Mesendoderm (in vitro differentiated cells): ENCODE results near the gene PARP14.
"Not testable (repeated sequence)": the region's sequence is repeated elsewhere in the genome, so short reads cannot be mapped to it uniquely, and the experiment has no call there.

Experiments used
- DNase-seq: peaks from one replicate; pipeline ENCODE4 v3.0.0; 2013
- H2AK5ac ChIP-seq: 2 replicates; pipeline ENCODE4 v1.6.1; 2013; ENCODE audit warnings: low read length, inconsistent platforms
- H2BK120ac ChIP-seq: 2 replicates; pipeline ENCODE4 v1.6.1; 2013; ENCODE audit warnings: low read depth, mild to moderate bottlenecking, low read length, moderate library complexity, mixed read lengths
- H2BK15ac ChIP-seq: replicated peaks from 2 replicates; pipeline ENCODE4 v1.6.1; 2013; ENCODE audit warnings: low read depth, mild to moderate bottlenecking, moderate library complexity
- H2BK5ac ChIP-seq: 2 replicates; pipeline ENCODE4 v1.6.1; 2013; ENCODE audit warnings: low read length, inconsistent platforms
- H3K18ac ChIP-seq: 2 replicates; pipeline ENCODE4 v1.6.1; 2013; ENCODE audit warnings: mild to moderate bottlenecking, low read length, mixed read lengths
- H3K23ac ChIP-seq: one replicate; pipeline ENCODE4 v1.6.1; 2013; ENCODE audit warnings: low read length
- H3K27ac ChIP-seq: 2 replicates; pipeline ENCODE4 v1.5.1; 2013; ENCODE audit warnings: low read depth, mild to moderate bottlenecking, inconsistent platforms, low read length, moderate library complexity
- H3K27me3 ChIP-seq: 2 replicates; pipeline ENCODE4 v1.6.1; 2013; ENCODE audit warnings: low read length, control low read depth, mild to moderate bottlenecking, inconsistent platforms; ENCODE audit not compliant: insufficient read depth, poor library complexity
- H3K36me3 ChIP-seq: 2 replicates; pipeline ENCODE4 v1.6.1; 2013; ENCODE audit warnings: low read length, inconsistent platforms; ENCODE audit not compliant: control insufficient read depth, insufficient read depth
- H3K4ac ChIP-seq: one replicate; pipeline ENCODE4 v1.6.1; 2013; ENCODE audit warnings: low read depth, mild to moderate bottlenecking, low read length, moderate library complexity
- H3K4me1 ChIP-seq: 2 replicates; pipeline ENCODE4 v1.6.1; 2013; ENCODE audit warnings: low read depth, low read length, inconsistent platforms; ENCODE audit not compliant: control insufficient read depth
- H3K4me2 ChIP-seq: 2 replicates; pipeline ENCODE4 v1.6.1; 2013; ENCODE audit warnings: low read length
- H3K4me3 ChIP-seq: 2 replicates; pipeline ENCODE4 v1.5.1; 2013; ENCODE audit warnings: mild to moderate bottlenecking, low read length
- H3K56ac ChIP-seq: one replicate; pipeline ENCODE4 v1.6.1; 2013; ENCODE audit warnings: low read length
- H3K79me1 ChIP-seq: 2 replicates; pipeline ENCODE4 v1.6.1; 2013; ENCODE audit warnings: low read length, inconsistent platforms
- H3K79me2 ChIP-seq: 2 replicates; pipeline ENCODE4 v1.6.1; 2013; ENCODE audit warnings: mild to moderate bottlenecking, low read length; ENCODE audit not compliant: control insufficient read depth, insufficient read depth
- H3K9ac ChIP-seq: 2 replicates; pipeline ENCODE4 v1.6.1; 2013; ENCODE audit warnings: low read length, inconsistent platforms
- H4K5ac ChIP-seq: one replicate; pipeline ENCODE4 v1.6.1; 2013; ENCODE audit warnings: low read length
- H4K8ac ChIP-seq: one replicate; pipeline ENCODE4 v1.6.1; 2013; ENCODE audit warnings: low read depth, mild to moderate bottlenecking, control low read depth, low read length, moderate library complexity
- WGBS: extraction: QIAGEN DNeasy Blood & Tissue Kit; methylation state at CpG from one replicate; pipeline ENCODE4 v1.1.7; 2013; ENCODE audit warnings: low lambda C conversion rate, missing lambda C conversion rate; ENCODE audit not compliant: insufficient coverage; ENCODE audit errors: extremely low coverage; 5-methylcytosine and 5-hydroxymethylcytosine counted together

Gene PARP14

GRCh38 chr3:122646146-122646988 lies 34.3 kb upstream of the PARP14 start:
- Histone ChIP-seq H3K36me3 (no peaks in the 10 kb centered on the region), H3K18ac (no peak overlapping the region), H3K4me2 (no peak overlapping the region), H4K8ac (no peak overlapping the region), H2BK120ac (no peak overlapping the region), H3K56ac (no peak overlapping the region), H3K79me2 (no peaks in the 10 kb centered on the region), H4K5ac (no peak overlapping the region), H3K27me3 (no peaks in the 10 kb centered on the region), H3K23ac (no peak overlapping the region), H3K4me1 (no peaks in the 10 kb centered on the region), H2BK5ac (no peak overlapping the region), H2BK15ac (no peak overlapping the region), H2AK5ac (no peak overlapping the region), H3K4me3 (no peak overlapping the region), H3K27ac (no peak overlapping the region), H3K4ac (no peak overlapping the region), H3K79me1 (no peaks in the 10 kb centered on the region), H3K9ac (no peak overlapping the region)
- no CpG with 5 or more reads among the region's 5 CpGs for WGBS
- no peak for DNase-seq

GRCh38 chr3:122651233-122651907 lies 29.3 kb upstream of the PARP14 start:
- not testable (repeated sequence) for H3K4me3 ChIP-seq, H2BK120ac ChIP-seq
- WGBS: no CpG with 5 or more reads among the region's 11 CpGs

GRCh38 chr3:122651962-122652361 lies 28.7 kb upstream of the PARP14 start:
- not testable (repeated sequence) for H4K5ac ChIP-seq, H3K4me2 ChIP-seq, H3K27ac ChIP-seq, H4K8ac ChIP-seq, DNase-seq, H3K79me2 ChIP-seq, H3K23ac ChIP-seq, H2BK15ac ChIP-seq, H3K4ac ChIP-seq, H3K18ac ChIP-seq, H3K36me3 ChIP-seq, H3K79me1 ChIP-seq, H2BK5ac ChIP-seq, H3K4me3 ChIP-seq, H2BK120ac ChIP-seq, H2AK5ac ChIP-seq, H3K4me1 ChIP-seq, H3K9ac ChIP-seq, H3K56ac ChIP-seq, H3K27me3 ChIP-seq
- WGBS: no CpG with 5 or more reads among the region's 6 CpGs

More at GRCh38 chr3:122651233-122651907, 29.3 kb upstream of the PARP14 start:
- not testable (repeated sequence) for H3K4me1 ChIP-seq, H3K27me3 ChIP-seq, H3K9ac ChIP-seq, H3K4ac ChIP-seq, H3K79me1 ChIP-seq, H3K4me2 ChIP-seq, H3K56ac ChIP-seq, H4K8ac ChIP-seq, H2BK15ac ChIP-seq, H2BK5ac ChIP-seq, H2AK5ac ChIP-seq, H4K5ac ChIP-seq, H3K18ac ChIP-seq, H3K23ac ChIP-seq, H3K27ac ChIP-seq, H3K36me3 ChIP-seq, H3K79me2 ChIP-seq
- DNase-seq: peak; percentile 17

- H2AK5ac ChIP-seq, H3K27me3 ChIP-seq, H3K4me3 ChIP-seq, DNase-seq, H3K4me2 ChIP-seq, H2BK15ac ChIP-seq, H4K5ac ChIP-seq, H3K79me2 ChIP-seq, H3K18ac ChIP-seq, H3K9ac ChIP-seq, H3K36me3 ChIP-seq, H2BK5ac ChIP-seq, H4K8ac ChIP-seq, H3K27ac ChIP-seq, H2BK120ac ChIP-seq, H3K79me1 ChIP-seq, H3K56ac ChIP-seq, H3K23ac ChIP-seq, H3K4ac ChIP-seq, H3K4me1 ChIP-seq: not testable (repeated sequence)
- WGBS: no CpG with 5 or more reads among the region's 4 CpGs
Measured at GRCh38 chr3:122658336-122658735, 22.3 kb upstream of the PARP14 start.

GRCh38 chr3:122660297-122660974 lies 20.2 kb upstream of the PARP14 start:
- Histone ChIP-seq H3K56ac (no peak overlapping the region), H3K36me3 (no peaks in the 10 kb centered on the region), H3K4me3 (no peak overlapping the region), H3K23ac (no peak overlapping the region), H4K5ac (no peak overlapping the region), H3K18ac (no peak overlapping the region), H3K27ac (no peak overlapping the region), H3K79me1 (no peaks in the 10 kb centered on the region), H3K79me2 (no peaks in the 10 kb centered on the region), H3K27me3 (no peaks in the 10 kb centered on the region), H2AK5ac (no peak overlapping the region), H3K4me2 (no peak overlapping the region), H2BK5ac (no peak overlapping the region), H3K4me1 (no peaks in the 10 kb centered on the region), H2BK15ac (no peak overlapping the region), H3K4ac (no peak overlapping the region), H2BK120ac (no peak overlapping the region), H3K9ac (no peak overlapping the region), H4K8ac (no peak overlapping the region)
- DNase-seq: peak; percentile 84
- no CpG with 5 or more reads among the region's 14 CpGs for WGBS
